H1 (cell line): ENCODE results near the gene PSORS1C1. TPM values are rescaled to one million over a fixed set of nuclear protein-coding genes. Genes with fewer than 3 reads are reported as not detected.

Source experiments
- CTCF ChIA-PET: fragments of 300-600 bp; sonication (Branson Sonifier 250); formaldehyde crosslinking; loops from one replicate; lab custom pipeline; 2021; ENCODE audit not compliant: partially characterized antibody; lab: Charles Lee
- POLR2A ChIA-PET: fragments of 300-600 bp; sonication (Branson Sonifier 250); formaldehyde crosslinking; loops from one replicate; lab custom pipeline; 2021; ENCODE audit warnings: inconsistent platforms; ENCODE audit not compliant: partially characterized antibody; lab: Charles Lee
- DNase-seq, 2 experiments: peaks; one replicate each; pipeline versions ENCODE4 v3.0.0 to v3.0.0-alpha.2; 2010 to 2022; ENCODE audit warnings: low spot score in 2 of 2, low read depth in 1 of 2, mixed read lengths in 1 of 2
- FAIRE-seq: peaks from 2 replicates; lab custom pipeline; 2011; peaks lifted over from hg19 to GRCh38; lab: Jason Lieb, UNC
- H2AFZ ChIP-seq: 2 replicates; pipeline ENCODE4 v1.8.1; 2012; ENCODE audit warnings: low read length, inconsistent platforms
- H2AK5ac ChIP-seq: 2 replicates; pipeline ENCODE4 v1.6.1; 2013; ENCODE audit warnings: low read depth, low read length
- H2BK120ac ChIP-seq: replicated peaks from 2 replicates; pipeline ENCODE3; 2013; ENCODE audit warnings: low read depth, low read length, inconsistent platforms
- H2BK12ac ChIP-seq: 2 replicates; pipeline ENCODE4 v1.6.1; 2013; ENCODE audit warnings: low read depth, low read length
- H2BK15ac ChIP-seq: 2 replicates; pipeline ENCODE4 v1.6.1; 2013; ENCODE audit warnings: low read length
- H2BK20ac ChIP-seq: 2 replicates; pipeline ENCODE4 v1.6.1; 2013; ENCODE audit warnings: low read length
- H2BK5ac ChIP-seq: 2 replicates; pipeline ENCODE4 v1.6.1; 2013; ENCODE audit warnings: low read depth, low read length
- H3K14ac ChIP-seq: 2 replicates; pipeline ENCODE4 v1.6.1; 2013; ENCODE audit warnings: inconsistent platforms; ENCODE audit not compliant: insufficient read length
- H3K18ac ChIP-seq: 2 replicates; pipeline ENCODE4 v1.6.1; 2013; ENCODE audit warnings: low read length; ENCODE audit errors: extremely low read depth
- H3K23ac ChIP-seq: 2 replicates; pipeline ENCODE4 v1.6.1; 2013; ENCODE audit warnings: inconsistent platforms; ENCODE audit not compliant: insufficient read length
- H3K23me2 ChIP-seq: 2 replicates; pipeline ENCODE4 v1.6.1; 2013; ENCODE audit warnings: low read depth, low read length
- H3K27ac ChIP-seq: 2 replicates; pipeline ENCODE4 v1.6.1; 2011; ENCODE audit warnings: low read depth, low read length, inconsistent platforms
- H3K27me3 ChIP-seq, 4 experiments: replicated peaks in 1 of 4; 1 replicate in 1 of 4; 2 replicates in 3 of 4; pipeline versions ENCODE4 v1.6.1 to v1.8.1; 2011 to 2013; ENCODE audit warnings: low read length in 3 of 4, mild to moderate bottlenecking in 3 of 4, inconsistent platforms in 2 of 4, mixed read lengths in 2 of 4, moderate library complexity in 1 of 4; ENCODE audit not compliant: control insufficient read depth in 3 of 4, insufficient read depth in 3 of 4; ENCODE audit errors: extremely low read depth in 1 of 4
- H3K36me3 ChIP-seq, 4 experiments: 2 replicates each; pipeline versions ENCODE4 v1.6.1 to v1.8.1; 2011 to 2013; ENCODE audit warnings: mild to moderate bottlenecking in 4 of 4, low read length in 3 of 4, moderate library complexity in 2 of 4, control low read depth in 1 of 4, inconsistent platforms in 1 of 4; ENCODE audit not compliant: insufficient read depth in 4 of 4, control insufficient read depth in 2 of 4
- H3K4ac ChIP-seq: replicated peaks from 2 replicates; pipeline ENCODE3; 2013; ENCODE audit warnings: low read length, low read depth, mixed read lengths, inconsistent platforms; ENCODE audit not compliant: insufficient read length
- H3K4me1 ChIP-seq, 4 experiments: replicated peaks in 1 of 4; 1 replicate in 1 of 4; 2 replicates in 3 of 4; pipeline versions ENCODE4 v1.6.1 to v1.8.1; 2011 to 2013; ENCODE audit warnings: low read length in 3 of 4, inconsistent platforms in 2 of 4, mixed read lengths in 1 of 4; ENCODE audit not compliant: insufficient read depth in 4 of 4, control insufficient read depth in 3 of 4
- H3K4me2 ChIP-seq, 2 experiments: 2 replicates each; pipeline versions ENCODE4 v1.6.1 to v1.8.1; 2011 to 2013; ENCODE audit warnings: low read depth in 2 of 2, low read length in 2 of 2, control low read depth in 1 of 2, inconsistent platforms in 1 of 2, mild to moderate bottlenecking in 1 of 2; ENCODE audit not compliant: insufficient read depth in 1 of 2
- H3K4me3 ChIP-seq, 4 experiments: fragments of 200-600, 300-600 bp in 1 of 4; sonication (generic), shearing (Covaris generic), sonication (Bioruptor Twin) in 1 of 4; 2 replicates each; pipeline versions ENCODE4 v1.5.1 to v1.8.1; 2011 to 2016; ENCODE audit warnings: low read length in 4 of 4, low read depth in 3 of 4, control low read depth in 2 of 4, inconsistent platforms in 2 of 4, mild to moderate bottlenecking in 2 of 4, mixed read lengths in 1 of 4, moderate library complexity in 1 of 4; ENCODE audit not compliant: insufficient read depth in 2 of 4; ENCODE audit errors: extremely low read depth in 1 of 4
- H3K56ac ChIP-seq: replicated peaks from 2 replicates; pipeline ENCODE3; 2013; ENCODE audit warnings: low read depth, mild to moderate bottlenecking, mixed read lengths, low read length, inconsistent platforms; ENCODE audit not compliant: insufficient read length
- H3K79me1 ChIP-seq: 2 replicates; pipeline ENCODE4 v1.6.1; 2013; ENCODE audit warnings: low read depth, low read length, control low read depth
- H3K79me2 ChIP-seq, 2 experiments: 2 replicates each; pipeline versions ENCODE4 v1.6.1 to v1.8.1; 2012 to 2013; ENCODE audit warnings: low read length in 2 of 2, mild to moderate bottlenecking in 2 of 2, inconsistent platforms in 1 of 2; ENCODE audit not compliant: insufficient read depth in 2 of 2, control insufficient read depth in 1 of 2
- H3K9ac ChIP-seq, 4 experiments: replicated peaks in 1 of 4; 1 replicate in 1 of 4; 2 replicates in 3 of 4; pipeline versions ENCODE4 v1.6.1 to v1.8.1; 2011 to 2013; ENCODE audit warnings: low read depth in 3 of 4, low read length in 3 of 4, control low read depth in 2 of 4, mild to moderate bottlenecking in 2 of 4, moderate library complexity in 2 of 4, inconsistent platforms in 1 of 4; ENCODE audit errors: extremely low read depth in 1 of 4
- H3K9me3 ChIP-seq, 2 experiments: 2 replicates each; pipeline versions ENCODE4 v1.6.1 to v1.8.1; 2012 to 2013; ENCODE audit warnings: mild to moderate bottlenecking in 2 of 2, moderate library complexity in 2 of 2, control low read depth in 1 of 2, inconsistent platforms in 1 of 2, low read depth in 1 of 2, low read length in 1 of 2, mixed read lengths in 1 of 2; ENCODE audit not compliant: insufficient read depth in 2 of 2
- H4K20me1 ChIP-seq, 2 experiments: replicated peaks in 1 of 2; 2 replicates each; pipeline versions ENCODE3 to v1.8.1; 2011 to 2013; ENCODE audit warnings: inconsistent platforms in 2 of 2, low read length in 2 of 2, mild to moderate bottlenecking in 1 of 2; ENCODE audit not compliant: insufficient read depth in 2 of 2, control insufficient read depth in 1 of 2
- H4K5ac ChIP-seq: 2 replicates; pipeline ENCODE4 v1.6.1; 2013; ENCODE audit warnings: low read length, low read depth, mixed read lengths, inconsistent platforms; ENCODE audit not compliant: insufficient read length
- H4K8ac ChIP-seq: 2 replicates; pipeline ENCODE4 v1.8.0; 2013; ENCODE audit warnings: mild to moderate bottlenecking, moderate library complexity, low read length, inconsistent platforms; ENCODE audit not compliant: insufficient read depth; ENCODE audit errors: extremely low read depth
- H4K91ac ChIP-seq: replicated peaks from 2 replicates; pipeline ENCODE3; 2013; ENCODE audit warnings: low read length, mixed read lengths, inconsistent platforms; ENCODE audit not compliant: insufficient read length
- ASH2L ChIP-seq: fragments of 200-600, 300-600 bp; sonication (generic); IDR thresholded peaks from one replicate; pipeline ENCODE4 v1.7.1; 2017; ENCODE audit warnings: low read length
- CEBPB ChIP-seq: IDR thresholded peaks from 2 replicates; pipeline ENCODE4 v1.6.1; 2012; ENCODE audit warnings: low read depth, low read length
- EP300 ChIP-seq, 2 experiments: IDR thresholded peaks; 1 replicate in 1 of 2; 2 replicates in 1 of 2; pipeline ENCODE4 v1.6.1; 2011 to 2012; ENCODE audit warnings: low read depth in 2 of 2, low read length in 2 of 2, mild to moderate bottlenecking in 2 of 2, borderline replicate concordance in 1 of 2, inconsistent platforms in 1 of 2, moderate library complexity in 1 of 2
- GABPA ChIP-seq: IDR thresholded peaks from 2 replicates; pipeline ENCODE4 v1.6.1; 2011; ENCODE audit warnings: mild to moderate bottlenecking, low read length, moderate library complexity, borderline replicate concordance; ENCODE audit not compliant: insufficient read depth
- MAFK ChIP-seq: IDR thresholded peaks from 2 replicates; pipeline ENCODE4 v1.6.1; 2012; ENCODE audit warnings: low read depth, mild to moderate bottlenecking, improper control_type of control experiment, low read length
- MAX ChIP-seq: IDR thresholded peaks from 2 replicates; pipeline ENCODE4 v1.6.1; 2012; ENCODE audit warnings: inconsistent platforms
- NRF1 ChIP-seq: IDR thresholded peaks from 2 replicates; pipeline ENCODE4 v1.6.1; 2011; ENCODE audit warnings: mild to moderate bottlenecking, low read depth, low read length, improper control_type of control experiment
- PHF8 ChIP-seq: fragments of 200-600 bp; sonication (generic); conservative IDR thresholded peaks from 2 replicates; pipeline ENCODE4 v1.7.1; 2012; ENCODE audit warnings: low read depth, mild to moderate bottlenecking, inconsistent platforms, low read length, moderate library complexity
- RXRA ChIP-seq: IDR thresholded peaks from 2 replicates; pipeline ENCODE4 v1.6.1; 2011; ENCODE audit warnings: low read depth, mild to moderate bottlenecking, low read length, moderate library complexity; ENCODE audit not compliant: insufficient read depth
- SP2 ChIP-seq: IDR thresholded peaks from 2 replicates; pipeline ENCODE4 v1.6.1; 2012; ENCODE audit warnings: mild to moderate bottlenecking, low read length, inconsistent platforms
- TEAD4 ChIP-seq: IDR thresholded peaks from 2 replicates; pipeline ENCODE4 v1.6.1; 2012; ENCODE audit warnings: low read depth, low read length, inconsistent platforms, mixed read lengths
- USF2 ChIP-seq: IDR thresholded peaks from 2 replicates; pipeline ENCODE4 v1.6.1; 2011; ENCODE audit warnings: low read length, improper control_type of control experiment
- WGBS, 2 experiments: shearing (Covaris generic) in 1 of 2; methylation state at CpG; one replicate each; pipeline versions ENCODE4 v1.1.6 to v1.1.7; 2013 to 2015; ENCODE audit warnings: low lambda C conversion rate in 2 of 2, mixed read lengths in 2 of 2, inconsistent platforms in 1 of 2, low coverage in 1 of 2, missing lambda C conversion rate in 1 of 2; ENCODE audit not compliant: insufficient replicate concordance in 2 of 2, insufficient coverage in 1 of 2, insufficient read length in 1 of 2; ENCODE audit errors: extremely low coverage in 1 of 2, missing lambda C conversion rate in 1 of 2; 5-methylcytosine and 5-hydroxymethylcytosine counted together
- polyA plus RNA-seq, 7 experiments: library from polyadenylated mRNA; depleted of rRNA in 3 of 7; stranded (reverse) in 5 of 7; unstranded in 2 of 7; fragments of >200 nt in 5 of 7; fragments of 200-250 nt in 2 of 7; gene quantifications; 1 replicate in 5 of 7; 2 replicates in 1 of 7; 4 replicates in 1 of 7; pipeline versions ENCODE4 v1.2.1 to v1.2.3, GENCODE V29; 2011 to 2013; ENCODE audit warnings: missing spikeins in 2 of 7, mixed read lengths in 2 of 7
- total RNA-seq: library from RNA; stranded (reverse); fragmentation: NEBNext Ultra II Directional; extraction: Animal tissue kit (Norgen Biotek cat#: 25700); gene quantifications from 2 replicates; pipeline ENCODE4 v1.2.1, GENCODE V29; 2021

PSORS1C1 gene
- total and polyA plus RNA-seq, 2 of the 8 experiments (the other 6 are each of a cell fraction or from before 2014, with no cell fraction given), result 0.12 to 0.52 TPM

DNA sequence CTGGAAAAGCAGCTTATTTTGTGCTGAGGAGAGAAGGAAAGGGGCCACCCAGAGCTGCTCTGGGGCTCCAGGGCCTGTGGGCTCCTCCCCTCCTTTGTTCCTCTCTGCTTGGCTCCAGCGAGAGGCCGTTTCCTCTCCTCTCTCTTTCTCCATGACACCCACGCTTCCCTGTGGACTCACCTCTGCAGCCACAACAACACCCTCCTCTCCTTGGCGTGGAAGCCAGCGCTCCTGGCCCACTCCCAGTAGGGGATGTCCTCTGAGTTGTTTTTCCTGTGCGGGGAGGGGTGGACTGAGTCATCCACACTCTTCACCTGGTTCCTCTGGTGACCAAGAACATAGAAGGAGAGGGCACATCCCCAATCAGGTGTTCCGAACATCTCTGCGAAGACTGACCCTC is 10.6 kb downstream of the PSORS1C1 start:
- Histone ChIP-seq H2BK15ac (peak overlapping the region; percentile 96), H3K79me2 (no peaks in the 10 kb centered on the region), H3K4ac (no peak overlapping the region), H2BK120ac (no peak overlapping the region), H4K91ac (no peak overlapping the region), H4K8ac (no peak overlapping the region), H4K5ac (no peak overlapping the region), H2AK5ac (no peak overlapping the region), H2AFZ (peak overlapping the region; percentile 88), H3K9me3 (no peaks in the 10 kb centered on the region), H3K4me2 (no peak overlapping the region), H3K9ac (no peak overlapping the region), H3K4me1 (peaks cover 0 to 3% (median 0%) of the 10 kb centered on the region in 4 experiments; a peak in 2 of 7 replicates), H3K18ac (peak overlapping the region; percentile 24; the same call in 1 of the 2 replicates), H2BK12ac (no peak overlapping the region), H3K14ac (no peak overlapping the region), H2BK20ac (peak overlapping the region; percentile 34; the same call in 1 of the 2 replicates), H3K23me2 (no peaks in the 10 kb centered on the region), H3K27me3 (no peaks in the 10 kb centered on the region; a peak in 1 of 7 replicates), H2BK5ac (no peak overlapping the region), H3K23ac (no peak overlapping the region), H4K20me1 (no peaks in the 10 kb centered on the region), H3K27ac (no peak overlapping the region), H3K56ac (no peak overlapping the region), H3K4me3 (no peak overlapping the region), H3K36me3 (no peaks in the 10 kb centered on the region), H3K79me1 (no peaks in the 10 kb centered on the region)
- CTCF ChIA-PET, result interaction anchor here (0.7 to 13.5 kb wide), 5 partner anchors 10 to 446 kb away, joined by 3 to 187 read pairs (median 41); partner anchors contain the start of genes C6orf15, PSORS1C1 and PSORS1C2
- FAIRE-seq, result no peak
- TF ChIP-seq RXRA, result no peak
- no peak for TF ChIP-seq MAFK
- TF ChIP-seq ASH2L, result no peak
- no peak for TF ChIP-seq CEBPB
- no peak for TF ChIP-seq USF2
- TF ChIP-seq SP2, result no peak
- no peak for TF ChIP-seq EP300 (IDR thresholded peaks at IDR 0.05; ENCODE audit: borderline replicate concordance in 1 of 2, low read depth in 2 of 2, low read length in 2 of 2)
- TF ChIP-seq MAX, result no peak
- TF ChIP-seq NRF1, result no peak
- no peak for TF ChIP-seq GABPA
- no peak for TF ChIP-seq TEAD4
- no peak for TF ChIP-seq PHF8
- POLR2A ChIA-PET, result interaction anchor here (1.0 to 68.5 kb wide), 2 partner anchors 9 to 44 kb away, joined by 3 to 2251 read pairs; partner anchors contain the start of genes CCHCR1, POU5F1, PSORS1C2 and TCF19
- no peak for DNase-seq
- WGBS, 2 experiments, result 80% methylated on average over 8 of the region's 8 CpGs; no CpG with 5 or more reads in 1 of the 2 experiments
